ENCODE measurements around the gene CDH22.

CDH22 gene

GRCh38 chr20:46232539-46232938, 75.8 kb downstream of the CDH22 start:
- no peak for TF ChIP-seq FOXP2 (optimal IDR thresholded peaks at IDR 0.05; ENCODE audit: borderline replicate concordance, extremely low read depth, extremely low read length, insufficient read depth)
- TF ChIP-seq SIN3A (IDR thresholded peaks at IDR 0.05; ENCODE audit: borderline replicate concordance, insufficient read depth, low read length) = no peak
- TF ChIP-seq, protein P1, sequence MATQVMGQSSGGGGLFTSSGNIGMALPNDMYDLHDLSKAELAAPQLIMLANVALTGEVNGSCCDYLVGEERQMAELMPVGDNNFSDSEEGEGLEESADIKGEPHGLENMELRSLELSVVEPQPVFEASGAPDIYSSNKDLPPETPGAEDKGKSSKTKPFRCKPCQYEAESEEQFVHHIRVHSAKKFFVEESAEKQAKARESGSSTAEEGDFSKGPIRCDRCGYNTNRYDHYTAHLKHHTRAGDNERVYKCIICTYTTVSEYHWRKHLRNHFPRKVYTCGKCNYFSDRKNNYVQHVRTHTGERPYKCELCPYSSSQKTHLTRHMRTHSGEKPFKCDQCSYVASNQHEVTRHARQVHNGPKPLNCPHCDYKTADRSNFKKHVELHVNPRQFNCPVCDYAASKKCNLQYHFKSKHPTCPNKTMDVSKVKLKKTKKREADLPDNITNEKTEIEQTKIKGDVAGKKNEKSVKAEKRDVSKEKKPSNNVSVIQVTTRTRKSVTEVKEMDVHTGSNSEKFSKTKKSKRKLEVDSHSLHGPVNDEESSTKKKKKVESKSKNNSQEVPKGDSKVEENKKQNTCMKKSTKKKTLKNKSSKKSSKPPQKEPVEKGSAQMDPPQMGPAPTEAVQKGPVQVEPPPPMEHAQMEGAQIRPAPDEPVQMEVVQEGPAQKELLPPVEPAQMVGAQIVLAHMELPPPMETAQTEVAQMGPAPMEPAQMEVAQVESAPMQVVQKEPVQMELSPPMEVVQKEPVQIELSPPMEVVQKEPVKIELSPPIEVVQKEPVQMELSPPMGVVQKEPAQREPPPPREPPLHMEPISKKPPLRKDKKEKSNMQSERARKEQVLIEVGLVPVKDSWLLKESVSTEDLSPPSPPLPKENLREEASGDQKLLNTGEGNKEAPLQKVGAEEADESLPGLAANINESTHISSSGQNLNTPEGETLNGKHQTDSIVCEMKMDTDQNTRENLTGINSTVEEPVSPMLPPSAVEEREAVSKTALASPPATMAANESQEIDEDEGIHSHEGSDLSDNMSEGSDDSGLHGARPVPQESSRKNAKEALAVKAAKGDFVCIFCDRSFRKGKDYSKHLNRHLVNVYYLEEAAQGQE (IDR thresholded peaks at IDR 0.05; ENCODE audit: insufficient read depth in 1 of 2, low read depth in 2 of 2, low read length in 2 of 2) = no peak

GRCh38 chr20:46230801-46231282, 77.5 kb downstream of the CDH22 start:
- TF ChIP-seq TAF1 (IDR thresholded peaks at IDR 0.05; ENCODE audit: borderline replicate concordance, insufficient read depth, low read length) (no peak), SIN3A (IDR thresholded peaks at IDR 0.05; ENCODE audit: borderline replicate concordance, insufficient read depth, low read length) (no peak; the same call in 1 of the 2 replicates)
- TF ChIP-seq, protein P1 (IDR thresholded peaks at IDR 0.05; ENCODE audit: insufficient read depth in 1 of 2, low read depth in 2 of 2, low read length in 2 of 2) = peak; percentile 95 to 97

GRCh38 chr20:46230106-46230491, 78.2 kb downstream of the CDH22 start:
- TF ChIP-seq FOXP2 (optimal IDR thresholded peaks at IDR 0.05; ENCODE audit: borderline replicate concordance, extremely low read depth, extremely low read length, insufficient read depth) = no peak
- TF ChIP-seq TAF1 (IDR thresholded peaks at IDR 0.05; ENCODE audit: borderline replicate concordance, insufficient read depth, low read length) = no peak
- TF ChIP-seq, protein P1 (IDR thresholded peaks at IDR 0.05; ENCODE audit: insufficient read depth in 1 of 2, low read depth in 2 of 2, low read length in 2 of 2) = no peak
- TF ChIP-seq POLR2AphosphoS5 (IDR thresholded peaks at IDR 0.05; ENCODE audit: low read depth, low read length) = no peak
- TF ChIP-seq SIN3A (IDR thresholded peaks at IDR 0.05; ENCODE audit: borderline replicate concordance, insufficient read depth, low read length) = no peak

DNA sequence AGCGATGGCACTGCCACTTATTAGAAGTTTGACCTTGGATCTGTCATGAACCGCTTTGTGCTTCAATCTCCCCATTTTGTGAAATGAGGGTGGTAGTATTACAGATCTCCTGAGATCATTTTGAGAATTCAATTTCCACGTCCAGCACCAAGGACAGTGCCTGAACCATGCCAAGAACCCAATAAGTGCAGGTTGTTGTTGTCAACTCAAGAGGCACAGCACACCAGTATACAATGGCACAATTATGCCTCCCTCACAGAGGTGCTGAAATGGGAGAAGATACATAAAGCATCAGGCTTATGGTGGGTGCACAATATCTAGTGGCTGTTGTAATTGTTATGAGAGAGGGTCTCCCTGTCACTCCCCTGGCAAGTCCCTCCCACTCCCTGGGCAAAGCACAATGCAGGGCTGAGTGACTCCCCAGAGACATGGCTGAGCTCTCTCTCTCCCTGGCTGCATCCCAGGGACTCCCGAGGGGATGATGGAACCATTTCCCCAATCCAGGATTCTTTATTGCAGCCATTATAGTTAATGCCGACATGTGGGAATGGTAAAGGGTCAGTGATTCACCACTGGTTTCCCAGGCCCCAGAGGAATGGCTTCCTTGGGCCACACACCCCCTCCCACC, 78.7 kb downstream of the CDH22 start:
- no peak for TF ChIP-seq SIN3A (IDR thresholded peaks at IDR 0.05; ENCODE audit: borderline replicate concordance, insufficient read depth, low read length)
- TF ChIP-seq, protein P1 (IDR thresholded peaks at IDR 0.05; ENCODE audit: insufficient read depth in 1 of 2, low read depth in 2 of 2, low read length in 2 of 2) = peak; percentile 80 to 95

DNA sequence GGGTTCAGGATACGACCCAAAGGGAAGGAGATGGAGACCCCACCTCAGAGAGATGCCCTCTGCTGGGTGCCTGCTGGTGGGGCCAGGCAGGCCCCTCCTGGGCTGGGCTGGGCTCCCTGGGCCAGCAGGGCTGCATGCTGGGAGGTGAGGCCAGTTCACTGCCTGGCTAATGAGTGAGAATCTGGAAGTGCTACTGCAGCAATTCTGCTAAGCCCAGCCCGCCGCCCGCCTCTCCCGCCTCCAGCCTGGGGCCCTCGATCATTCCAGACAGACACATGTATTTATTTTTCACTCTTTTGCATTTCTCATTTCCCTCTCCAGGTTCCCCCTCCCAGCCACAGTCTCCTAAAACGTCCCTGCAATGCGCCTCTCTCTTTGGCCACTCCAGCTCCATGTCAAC, 79.6 kb downstream of the CDH22 start:
- TF ChIP-seq TAF1 (IDR thresholded peaks at IDR 0.05; ENCODE audit: borderline replicate concordance, insufficient read depth, low read length) = no peak
- TF ChIP-seq, protein P1 (IDR thresholded peaks at IDR 0.05; ENCODE audit: insufficient read depth in 1 of 2, low read depth in 2 of 2, low read length in 2 of 2) = no peak
- no peak for TF ChIP-seq SIN3A (IDR thresholded peaks at IDR 0.05; ENCODE audit: borderline replicate concordance, insufficient read depth, low read length)
- no peak for TF ChIP-seq FOXP2 (optimal IDR thresholded peaks at IDR 0.05; ENCODE audit: borderline replicate concordance, extremely low read depth, extremely low read length, insufficient read depth)
- no peak for TF ChIP-seq POLR2AphosphoS5 (IDR thresholded peaks at IDR 0.05; ENCODE audit: low read depth, low read length)
